ENCODE results near the gene EREG.
A peak's percentile ranks its signal among the peaks of the same experiment; 100 is the strongest.
"Not testable (repeated sequence)": the region's sequence is repeated elsewhere in the genome, so short reads cannot be mapped to it uniquely, and the experiment has no call there.

The EREG gene

GRCh38 chr4:74390677-74391076 is 25.7 kb downstream of the EREG start:
- DNase-seq (ENCODE audit: low spot score), result no peak

DNA sequence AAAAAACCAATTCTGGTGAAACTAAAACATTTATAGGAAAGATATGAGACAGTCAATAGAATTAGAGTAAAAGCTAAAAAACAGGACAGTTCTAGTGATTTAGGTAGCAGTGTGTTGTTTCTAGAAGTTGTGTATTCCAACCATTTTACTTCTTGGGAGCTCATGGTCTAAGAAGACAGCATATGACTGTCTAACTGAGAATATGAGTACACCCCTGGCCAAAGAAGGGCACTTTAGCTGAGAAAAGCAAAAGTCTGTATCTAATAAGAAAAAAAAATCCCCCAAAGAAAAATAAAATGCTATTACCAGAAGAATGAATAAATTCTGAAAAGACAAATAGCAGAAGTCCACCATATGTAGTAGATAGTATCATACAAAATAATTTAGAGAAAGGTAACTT is 26.4 kb downstream of the EREG start:
- no peak for DNase-seq (ENCODE audit: low spot score)

- no peak for DNase-seq (ENCODE audit: low spot score)
These were observed 27.0 kb downstream of the EREG start for GRCh38 chr4:74391890-74392475.

DNA sequence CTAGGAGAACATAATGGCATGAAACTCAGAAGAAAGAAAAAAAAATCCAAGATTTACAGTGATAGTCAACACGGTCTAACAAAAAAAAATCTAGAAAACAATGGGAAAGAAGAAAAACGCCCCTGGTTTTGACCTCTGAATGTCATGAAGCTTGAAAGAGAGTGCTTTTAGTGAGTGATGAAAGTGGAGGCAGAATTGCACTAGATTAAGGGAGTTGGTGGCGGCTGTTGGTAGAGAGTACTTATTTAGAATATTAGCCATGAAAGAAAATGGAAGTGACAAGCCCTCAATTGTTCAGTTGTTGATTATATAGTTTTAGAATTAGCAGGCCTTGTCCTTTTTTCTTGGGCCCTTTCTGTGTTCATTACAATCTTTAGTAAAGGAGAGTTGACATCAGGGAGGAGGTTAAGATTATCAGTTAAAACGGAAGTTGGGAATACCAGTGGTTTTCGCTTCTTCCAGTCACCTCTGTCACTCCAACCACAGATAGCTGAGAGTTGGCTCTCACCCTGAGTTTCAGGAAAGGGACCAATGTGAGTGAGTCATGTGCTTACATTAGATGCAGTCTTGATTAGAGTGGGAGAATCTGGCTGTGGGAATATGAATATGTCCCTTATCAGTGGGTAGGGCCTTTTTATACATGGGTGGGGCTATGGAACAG is 29.7 kb downstream of the EREG start:
- no peak for DNase-seq (ENCODE audit: low spot score)

- DNase-seq (ENCODE audit: low spot score), result no peak
These were observed 30.7 kb downstream of the EREG start for GRCh38 chr4:74395633-74396032.

DNA sequence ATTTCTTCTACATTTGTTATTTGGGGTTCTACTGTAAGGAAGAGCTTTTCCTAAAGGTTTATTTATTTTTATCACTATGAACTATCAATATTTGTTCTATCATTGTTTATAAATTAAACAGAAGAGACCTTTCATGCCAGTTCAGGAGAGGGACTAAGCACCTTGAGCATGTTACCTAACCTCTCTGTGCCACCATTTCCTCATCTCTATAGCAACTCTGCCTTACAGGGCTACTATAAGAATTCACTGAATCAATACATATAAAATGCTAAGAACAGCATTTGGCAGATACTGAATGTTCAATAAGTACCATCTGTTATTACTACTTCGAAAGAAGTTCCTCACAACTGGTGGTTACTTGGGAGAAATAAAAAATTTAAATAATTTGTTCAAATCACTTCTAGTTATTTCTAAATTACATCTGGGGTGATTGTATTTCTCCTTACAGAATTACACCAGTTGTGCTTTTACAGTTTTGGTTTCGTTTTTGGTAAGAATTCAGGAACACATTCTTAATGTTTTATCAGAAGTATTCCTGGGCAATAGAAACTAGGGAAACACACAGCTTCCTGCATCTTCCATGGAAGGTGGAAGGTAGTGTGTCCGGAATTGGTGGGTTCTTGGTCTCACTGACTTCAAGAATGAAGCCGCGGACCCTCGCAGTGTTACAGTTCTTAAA is 32.9 kb downstream of the EREG start:
- DNase-seq (ENCODE audit: low spot score), result no peak

DNA sequence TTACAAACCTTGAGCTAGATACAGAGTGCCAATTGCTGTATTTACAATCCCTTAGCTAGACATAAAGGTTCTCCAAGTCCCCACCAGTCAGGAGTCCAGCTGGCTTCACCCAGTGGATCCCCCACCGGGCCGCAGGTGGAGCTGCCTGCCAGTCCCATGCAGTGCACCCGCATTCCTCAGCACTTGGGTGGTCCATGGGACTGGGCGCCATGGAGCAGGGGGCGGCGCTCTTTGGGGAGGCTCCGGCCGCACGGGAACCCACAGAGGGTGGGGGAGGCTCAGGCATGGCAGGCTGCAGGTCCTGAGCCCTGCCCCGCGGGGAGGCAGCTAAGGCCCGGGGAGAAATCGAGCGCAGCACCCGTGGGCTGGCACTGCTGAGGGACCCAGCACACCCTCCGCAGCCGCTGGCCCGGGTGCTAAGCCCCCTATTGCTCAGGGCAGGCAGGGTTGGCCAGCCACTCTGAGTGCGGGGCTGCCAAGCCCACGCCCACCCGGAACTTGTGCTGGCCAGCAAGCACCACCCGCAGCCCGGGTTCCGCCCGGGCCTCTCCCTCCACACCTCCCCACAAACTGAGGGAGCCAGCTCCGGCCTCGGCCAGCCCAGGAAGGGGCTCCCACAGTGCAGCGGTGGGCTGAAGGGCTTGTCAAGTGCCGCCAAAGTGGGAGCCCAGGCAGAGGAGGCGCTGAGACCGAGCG is 34.1 kb downstream of the EREG start:
- DNase-seq (ENCODE audit: low spot score), result not testable (repeated sequence)

DNA sequence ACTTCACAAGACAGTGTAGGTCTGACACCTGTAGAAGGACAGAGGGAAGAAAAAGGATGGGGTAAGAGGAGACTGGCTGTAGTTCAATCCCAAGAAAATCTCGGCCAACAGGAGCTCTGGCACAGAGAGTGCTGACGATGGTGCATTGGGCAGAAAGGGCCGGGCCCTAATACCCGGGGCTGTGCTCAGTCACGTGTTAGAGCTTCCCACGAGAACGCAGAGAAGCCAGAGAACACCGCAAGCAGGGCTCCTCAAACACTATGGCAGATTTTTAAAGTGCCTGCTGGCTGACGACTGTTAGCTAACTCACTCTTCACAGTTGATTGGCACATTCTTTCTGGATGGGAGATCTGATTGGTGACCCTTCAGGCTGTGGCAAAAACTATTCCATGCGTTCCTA is 35.5 kb downstream of the EREG start:
- DNase-seq (ENCODE audit: low spot score), result no peak

- DNase-seq (ENCODE audit: low spot score), result no peak
These were observed 37.9 kb downstream of the EREG start for GRCh38 chr4:74402692-74403456.

- DNase-seq (ENCODE audit: low spot score), result no peak
These were observed 42.9 kb downstream of the EREG start for GRCh38 chr4:74407891-74408290.

- DNase-seq (ENCODE audit: low spot score), result no peak
These were observed 43.7 kb downstream of the EREG start for GRCh38 chr4:74408639-74409038.

DNA sequence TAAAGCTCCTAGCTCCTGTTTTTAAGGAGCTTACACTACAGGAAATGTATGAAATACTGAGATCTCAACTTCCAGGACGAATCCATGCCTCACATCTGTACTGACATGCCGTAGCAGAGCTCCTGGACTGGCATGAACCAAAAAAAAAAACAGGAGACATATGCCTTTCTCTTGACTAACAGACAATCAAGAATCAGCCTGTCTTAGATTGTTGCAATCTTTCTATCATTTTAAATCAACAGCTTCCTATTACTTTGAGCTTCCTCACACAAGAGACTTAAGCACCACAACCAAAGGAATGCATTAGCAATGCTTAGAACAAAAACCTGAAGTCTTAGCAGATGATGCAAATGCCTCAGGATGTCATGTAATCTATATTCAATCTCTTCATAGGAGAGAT is 45.3 kb downstream of the EREG start:
- DNase-seq (ENCODE audit: low spot score), result no peak

- DNase-seq (ENCODE audit: low spot score), result no peak
These were observed 47.3 kb downstream of the EREG start for GRCh38 chr4:74412225-74412624.

- DNase-seq (ENCODE audit: low spot score), result no peak
These were observed 48.3 kb downstream of the EREG start for GRCh38 chr4:74413265-74413664.

GRCh38 chr4:74414149-74414809 is 49.3 kb downstream of the EREG start:
- DNase-seq (ENCODE audit: low spot score), result no peak

GRCh38 chr4:74415602-74416300 is 50.8 kb downstream of the EREG start:
- DNase-seq (ENCODE audit: low spot score), result no peak

- peak; percentile 76 for DNase-seq (ENCODE audit: low spot score)
These were observed 53.2 kb downstream of the EREG start for GRCh38 chr4:74418063-74418670.

DNA sequence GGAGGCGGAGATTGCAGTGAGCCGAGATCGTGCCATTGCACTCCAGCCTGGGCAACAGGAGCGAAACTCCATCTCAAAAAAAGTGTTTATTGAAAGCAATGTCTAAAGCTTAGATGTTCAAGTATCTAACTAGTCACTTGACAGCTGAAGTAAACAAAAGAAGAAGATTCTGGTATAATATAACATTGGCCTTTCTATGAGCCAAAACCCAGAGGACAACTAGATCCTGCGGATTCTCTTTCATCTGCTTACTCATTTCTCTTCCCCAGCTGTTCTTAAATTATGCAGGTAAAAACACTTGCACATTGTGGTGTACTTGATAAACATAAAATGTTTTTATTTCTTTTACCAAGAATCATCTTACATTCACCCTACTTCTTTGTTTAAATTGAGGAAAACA is 55.9 kb downstream of the EREG start:
- DNase-seq (ENCODE audit: low spot score), result no peak

- DNase-seq (ENCODE audit: low spot score), result peak; percentile 78
These were observed 58.2 kb downstream of the EREG start for GRCh38 chr4:74423104-74423503.

DNA sequence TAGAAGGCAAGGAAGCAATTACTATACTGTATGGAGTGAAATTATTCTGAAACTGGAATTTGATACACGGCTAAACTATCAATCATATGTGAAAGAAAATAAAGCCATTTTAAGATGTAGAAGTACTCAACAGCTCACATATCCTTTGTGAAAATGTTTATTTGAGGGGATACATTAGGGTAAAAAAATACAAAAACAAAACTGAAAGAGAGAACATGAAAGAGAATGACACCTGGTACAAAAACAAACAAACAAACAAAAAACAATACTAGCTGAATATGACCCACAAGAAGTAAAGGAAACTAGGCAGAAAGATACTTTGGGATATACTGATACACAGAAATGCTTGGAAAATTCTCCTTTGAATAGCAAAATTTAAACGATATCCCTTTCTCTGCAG is 59.2 kb downstream of the EREG start:
- no peak for DNase-seq (ENCODE audit: low spot score)

GRCh38 chr4:74426101-74426500 is 61.2 kb downstream of the EREG start:
- DNase-seq (ENCODE audit: low spot score), result no peak

Measured in kidney capillary endothelial cell (primary cell).